ENCODE measurements around the gene EGF.

EGF gene

GRCh38 chr4:110007217-110007616 lies 94.5 kb downstream of the EGF start:
- H3K4me3 ChIP-seq (ENCODE audit: low read depth, low read length), result no peak overlapping the region
- ChIA-PET POLR2A (no interaction called here), CTCF (interaction anchor here (0.5 to 4.2 kb wide), 9 partner anchors 10 to 509 kb away, joined by 3 to 46 read pairs (median 4); no protein-coding TSS in a partner anchor)
- H3K4me1 ChIP-seq (ENCODE audit: control insufficient read depth, insufficient read depth, low read length), result no peaks in the 10 kb centered on the region
- TF ChIP-seq HOXC10 (CRISPR knock-in tag; IDR thresholded peaks at IDR 0.05) (no peak), ZNF394 (tag by site-specific recombination; IDR thresholded peaks at IDR 0.05; ENCODE audit: borderline replicate concordance) (no peak), ZNF701 (tag by site-specific recombination; IDR thresholded peaks at IDR 0.05) (no peak), ZNF416 (tag by site-specific recombination; IDR thresholded peaks at IDR 0.05) (no peak), KLF1 (tag by site-specific recombination; IDR thresholded peaks at IDR 0.05) (no peak), ZNF658 (tag by site-specific recombination; IDR thresholded peaks at IDR 0.05) (no peak), ZBTB44 (tag by site-specific recombination; IDR thresholded peaks at IDR 0.05) (no peak)
- no peak overlapping the region for H3K27ac ChIP-seq (ENCODE audit: extremely low read depth, low read depth, low read length)
- no peaks in the 10 kb centered on the region for H3K36me3 ChIP-seq (ENCODE audit: control insufficient read depth in 2 of 2, insufficient read depth in 1 of 2, low read length in 2 of 2)
- no peaks in the 10 kb centered on the region for H3K9me3 ChIP-seq (ENCODE audit: control insufficient read depth, insufficient read depth, low read depth, low read length)

GRCh38 chr4:110008540-110008939 lies 95.9 kb downstream of the EGF start:
- POLR2A ChIA-PET, result no interaction called here
- TF ChIP-seq ZSCAN5A (tag by site-specific recombination; IDR thresholded peaks at IDR 0.05), result no peak
- no peak for TF ChIP-seq ZNF202 (tag by site-specific recombination; IDR thresholded peaks at IDR 0.05; ENCODE audit: borderline replicate concordance)
- no peak for TF ChIP-seq ZNF169 (tag by site-specific recombination; IDR thresholded peaks at IDR 0.05)
- no peak for TF ChIP-seq ZNF239 (tag by site-specific recombination; IDR thresholded peaks at IDR 0.05)
- no peak for TF ChIP-seq BCL11A (tag by site-specific recombination; IDR thresholded peaks at IDR 0.05; ENCODE audit: low read depth)
- TF ChIP-seq ZEB2 (tag by site-specific recombination; IDR thresholded peaks at IDR 0.05), result no peak
- no peak for TF ChIP-seq PRDM1 (tag by site-specific recombination; IDR thresholded peaks at IDR 0.05)
- no peak for TF ChIP-seq ZNF530 (tag by site-specific recombination; IDR thresholded peaks at IDR 0.05; ENCODE audit: low read depth)
- no peak for TF ChIP-seq ZNF791 (tag by site-specific recombination; IDR thresholded peaks at IDR 0.05)
- TF ChIP-seq KLF17 (tag by site-specific recombination; IDR thresholded peaks at IDR 0.05), result no peak
- TF ChIP-seq ZNF580 (tag by site-specific recombination; IDR thresholded peaks at IDR 0.05), result no peak
- no peak for TF ChIP-seq ZNF48 (tag by site-specific recombination; IDR thresholded peaks at IDR 0.05)
- TF ChIP-seq ZNF660 (tag by site-specific recombination; IDR thresholded peaks at IDR 0.05), result no peak
- no peak for TF ChIP-seq ZNF398 (tag by site-specific recombination; IDR thresholded peaks at IDR 0.05)
- no peak for TF ChIP-seq ZNF132 (tag by site-specific recombination; IDR thresholded peaks at IDR 0.05; ENCODE audit: borderline replicate concordance)
- no peak for TF ChIP-seq ZNF549 (tag by site-specific recombination; IDR thresholded peaks at IDR 0.05)
- TF ChIP-seq ZNF747 (tag by site-specific recombination; IDR thresholded peaks at IDR 0.05), result no peak
- no peak for TF ChIP-seq ZNF629 (tag by site-specific recombination; IDR thresholded peaks at IDR 0.05)
- TF ChIP-seq ZNF133 (tag by site-specific recombination; IDR thresholded peaks at IDR 0.05), result no peak
- Histone ChIP-seq H3K9me3 (ENCODE audit: control insufficient read depth, insufficient read depth, low read depth, low read length) (no peaks in the 10 kb centered on the region), H3K4me1 (ENCODE audit: control insufficient read depth, insufficient read depth, low read length) (no peaks in the 10 kb centered on the region), H3K36me3 (ENCODE audit: control insufficient read depth in 2 of 2, insufficient read depth in 1 of 2, low read length in 2 of 2) (no peaks in the 10 kb centered on the region), H3K4me3 (ENCODE audit: low read depth, low read length) (no peak overlapping the region), H3K27ac (ENCODE audit: extremely low read depth, low read depth, low read length) (no peak overlapping the region)
- CTCF ChIA-PET, result interaction anchor here (1.3 to 1.7 kb wide), 4 partner anchors 335 to 508 kb away, joined by 3 to 5 read pairs (median 4); no protein-coding TSS in a partner anchor
